ENCODE measurements around the gene ANKS1B. TPM values are rescaled to one million over a fixed set of nuclear protein-coding genes. Genes with fewer than 3 reads are reported as not detected.
"Not testable (repeated sequence)": the region's sequence is repeated elsewhere in the genome, so short reads cannot be mapped to it uniquely, and the experiment has no call there.

ANKS1B gene
- 0.52 and 0.86 TPM in 2 replicates for total RNA-seq

GRCh38 chr12:99984271-99985128 lies at the start of gene ANKS1B:
TSS of gene ANKS1B (minus strand) at chr12:99984936. CDS start at chr12:99984237, 699 bp downstream.
- intact Hi-C loops (cut with micrococcal nuclease) = no loop called here

GRCh38 chr12:100031836-100032235 lies 47.1 kb upstream of the ANKS1B start:
- intact Hi-C loops (cut with micrococcal nuclease) = no loop called here

GRCh38 chr12:100027671-100028070 lies 42.9 kb upstream of the ANKS1B start:
- intact Hi-C loops (cut with micrococcal nuclease) = no loop called here

GRCh38 chr12:100026241-100026640 lies 41.5 kb upstream of the ANKS1B start:
- intact Hi-C loops (cut with micrococcal nuclease) = no loop called here

GRCh38 chr12:100024974-100025555 lies 40.3 kb upstream of the ANKS1B start:
- intact Hi-C loops (cut with micrococcal nuclease) = no loop called here

- intact Hi-C loops (cut with micrococcal nuclease) = no loop called here
Measured at GRCh38 chr12:100020370-100020769, 35.6 kb upstream of the ANKS1B start.

GRCh38 chr12:100017056-100017455 lies 32.3 kb upstream of the ANKS1B start:
- intact Hi-C loops (cut with micrococcal nuclease) = no loop called here

- intact Hi-C loops (cut with micrococcal nuclease) = not testable (repeated sequence)
Measured at GRCh38 chr12:100016304-100016703, 31.6 kb upstream of the ANKS1B start.

- intact Hi-C loops (cut with micrococcal nuclease) = not testable (repeated sequence)
Measured at GRCh38 chr12:100005846-100006245, 21.1 kb upstream of the ANKS1B start.

- intact Hi-C loops (cut with micrococcal nuclease) = no loop called here
Measured at GRCh38 chr12:99997806-99998205, 13.1 kb upstream of the ANKS1B start.

GRCh38 chr12:99996095-99996494 lies 11.4 kb upstream of the ANKS1B start:
- intact Hi-C loops (cut with micrococcal nuclease) = no loop called here

GRCh38 chr12:99985631-99986030 lies 895 bp upstream of the ANKS1B start:
- intact Hi-C loops (cut with micrococcal nuclease) = no loop called here

GRCh38 chr12:99985129-99985570 lies 414 bp upstream of the ANKS1B start:
- intact Hi-C loops (cut with micrococcal nuclease) = no loop called here

GRCh38 chr12:99983456-99984258 lies 1.1 kb downstream of the ANKS1B start:
- intact Hi-C loops (cut with micrococcal nuclease) = no loop called here

GRCh38 chr12:99981639-99982190 lies 3.0 kb downstream of the ANKS1B start:
- intact Hi-C loops (cut with micrococcal nuclease) = no loop called here

GRCh38 chr12:99979471-99979870 lies 5.3 kb downstream of the ANKS1B start:
- intact Hi-C loops (cut with micrococcal nuclease) = no loop called here

GRCh38 chr12:99978152-99978551 lies 6.6 kb downstream of the ANKS1B start:
- intact Hi-C loops (cut with micrococcal nuclease) = no loop called here

GRCh38 chr12:99977550-99977949 lies 7.2 kb downstream of the ANKS1B start:
- intact Hi-C loops (cut with micrococcal nuclease) = no loop called here

- intact Hi-C loops (cut with micrococcal nuclease) = no loop called here
Measured at GRCh38 chr12:99976762-99977161, 8.0 kb downstream of the ANKS1B start.

GRCh38 chr12:99975321-99975720 lies 9.4 kb downstream of the ANKS1B start:
- intact Hi-C loops (cut with micrococcal nuclease) = no loop called here

- intact Hi-C loops (cut with micrococcal nuclease) = no loop called here
Measured at GRCh38 chr12:99974146-99974545, 10.6 kb downstream of the ANKS1B start.

- intact Hi-C loops (cut with micrococcal nuclease) = no loop called here
Measured at GRCh38 chr12:99966429-99966828, 18.3 kb downstream of the ANKS1B start.

All from T-helper 2 cell treated with Interferon-gamma antibody and Interleukin-4, amounts not matched to agents 100 ng/mL and 5 ng/mL, for 36 hours (primary cell).